EH (cell line): ENCODE data around the gene FUNDC2.
A peak's percentile ranks its signal among the peaks of the same experiment; 100 is the strongest.
"Not testable (repeated sequence)": the region's sequence is repeated elsewhere in the genome, so short reads cannot be mapped to it uniquely, and the experiment has no call there.

Experiments
- DNase-seq: peaks from one replicate; pipeline ENCODE4 v3.0.0-alpha.2; 2015; ENCODE audit warnings: low read depth

The FUNDC2 gene

GRCh38 chrX:155026727-155027508 is at the start of gene FUNDC2:
Gene FUNDC2, plus strand, starts transcription at chrX:155026844. Its CDS starts 95 bp downstream, at chrX:155026939.
- DNase-seq, result peak; percentile 94

- DNase-seq, result peak; percentile 0
Observed at GRCh38 chrX:154979629-154980028, 47.0 kb upstream of the FUNDC2 start.

GRCh38 chrX:154980330-154981115 is 46.1 kb upstream of the FUNDC2 start:
- DNase-seq, result peak; percentile 73

GRCh38 chrX:154981116-154981411 is 45.6 kb upstream of the FUNDC2 start:
- DNase-seq, result no peak

GRCh38 chrX:154986826-154987575 is 39.6 kb upstream of the FUNDC2 start:
- DNase-seq, result peak; percentile 3

GRCh38 chrX:154987940-154988339 is 38.7 kb upstream of the FUNDC2 start:
- no peak for DNase-seq

GRCh38 chrX:154988719-154989118 is 37.9 kb upstream of the FUNDC2 start:
- no peak for DNase-seq

GRCh38 chrX:154990496-154990895 is 36.1 kb upstream of the FUNDC2 start:
- DNase-seq, result no peak

- no peak for DNase-seq
Observed at GRCh38 chrX:154991039-154991438, 35.6 kb upstream of the FUNDC2 start.

- DNase-seq, result no peak
Observed at GRCh38 chrX:154991476-154991875, 35.2 kb upstream of the FUNDC2 start.

GRCh38 chrX:154998204-154998880 is 28.3 kb upstream of the FUNDC2 start:
- no peak for DNase-seq

GRCh38 chrX:155000841-155001240 is 25.8 kb upstream of the FUNDC2 start:
- DNase-seq, result no peak

GRCh38 chrX:155001873-155002272 is 24.8 kb upstream of the FUNDC2 start:
- no peak for DNase-seq

GRCh38 chrX:155005190-155005589 is 21.5 kb upstream of the FUNDC2 start:
- DNase-seq, result no peak

- not testable (repeated sequence) for DNase-seq
Observed at GRCh38 chrX:155006379-155006778, 20.3 kb upstream of the FUNDC2 start.

- not testable (repeated sequence) for DNase-seq
Observed at GRCh38 chrX:155006913-155007671, 19.6 kb upstream of the FUNDC2 start.

- DNase-seq, result not testable (repeated sequence)
Observed at GRCh38 chrX:155008578-155008977, 18.1 kb upstream of the FUNDC2 start.

- no peak for DNase-seq
Observed at GRCh38 chrX:155009994-155010472, 16.6 kb upstream of the FUNDC2 start.

GRCh38 chrX:155020591-155020990 is 6.1 kb upstream of the FUNDC2 start:
- DNase-seq, result no peak

- DNase-seq, result no peak
Observed at GRCh38 chrX:155022585-155022984, 4.1 kb upstream of the FUNDC2 start, which contains the start of gene F8. Gene F8, minus strand, starts transcription at chrX:155022723. Its CDS starts 171 bp downstream, at chrX:155022552.
